Measurements from ENCODE around the gene STARD3. TPM values are rescaled to one million over a fixed set of nuclear protein-coding genes. Genes with fewer than 3 reads are reported as not detected.

The STARD3 gene
- total and polyA plus RNA-seq, 9 of the 15 experiments (the other 6 are each of a cell fraction or from before 2014, with no cell fraction given), result 0.63 to 87.0 (median 46.0) TPM

DNA sequence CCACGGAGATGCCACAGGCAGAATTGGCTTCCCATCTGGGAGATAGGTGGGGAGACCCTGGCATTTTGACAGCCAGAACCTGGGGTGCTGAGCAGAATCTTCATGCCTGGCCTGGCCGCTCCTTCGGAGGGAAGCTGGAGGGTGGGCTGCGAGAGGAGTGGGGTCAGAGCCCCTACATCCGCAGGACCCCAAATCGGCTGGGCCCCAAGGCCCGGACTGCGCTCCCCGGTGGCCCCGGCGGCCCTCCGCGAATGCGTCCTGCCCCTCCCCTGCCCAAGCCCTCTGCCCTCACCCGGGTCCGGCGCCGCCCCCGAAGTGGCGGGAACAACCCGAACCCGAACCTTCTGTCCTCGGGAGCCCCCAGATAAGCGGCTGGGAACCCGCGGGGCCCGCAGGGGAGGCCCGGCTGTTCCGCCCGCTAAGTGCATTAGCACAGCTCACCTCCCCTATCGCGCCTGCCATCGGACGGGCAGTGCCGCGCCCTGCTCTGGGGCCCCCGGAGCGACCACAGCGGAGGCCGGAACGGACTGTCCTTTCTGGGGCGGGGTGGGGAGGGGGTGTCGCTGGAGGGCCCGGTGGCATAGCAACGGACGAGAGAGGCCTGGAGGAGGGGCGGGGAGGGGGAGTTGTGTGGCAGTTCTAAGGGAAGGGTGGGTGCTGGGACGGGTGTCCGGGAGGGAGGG lies 30.5 kb downstream of the STARD3 start (continued):
- TF ChIP-seq, protein P1, sequence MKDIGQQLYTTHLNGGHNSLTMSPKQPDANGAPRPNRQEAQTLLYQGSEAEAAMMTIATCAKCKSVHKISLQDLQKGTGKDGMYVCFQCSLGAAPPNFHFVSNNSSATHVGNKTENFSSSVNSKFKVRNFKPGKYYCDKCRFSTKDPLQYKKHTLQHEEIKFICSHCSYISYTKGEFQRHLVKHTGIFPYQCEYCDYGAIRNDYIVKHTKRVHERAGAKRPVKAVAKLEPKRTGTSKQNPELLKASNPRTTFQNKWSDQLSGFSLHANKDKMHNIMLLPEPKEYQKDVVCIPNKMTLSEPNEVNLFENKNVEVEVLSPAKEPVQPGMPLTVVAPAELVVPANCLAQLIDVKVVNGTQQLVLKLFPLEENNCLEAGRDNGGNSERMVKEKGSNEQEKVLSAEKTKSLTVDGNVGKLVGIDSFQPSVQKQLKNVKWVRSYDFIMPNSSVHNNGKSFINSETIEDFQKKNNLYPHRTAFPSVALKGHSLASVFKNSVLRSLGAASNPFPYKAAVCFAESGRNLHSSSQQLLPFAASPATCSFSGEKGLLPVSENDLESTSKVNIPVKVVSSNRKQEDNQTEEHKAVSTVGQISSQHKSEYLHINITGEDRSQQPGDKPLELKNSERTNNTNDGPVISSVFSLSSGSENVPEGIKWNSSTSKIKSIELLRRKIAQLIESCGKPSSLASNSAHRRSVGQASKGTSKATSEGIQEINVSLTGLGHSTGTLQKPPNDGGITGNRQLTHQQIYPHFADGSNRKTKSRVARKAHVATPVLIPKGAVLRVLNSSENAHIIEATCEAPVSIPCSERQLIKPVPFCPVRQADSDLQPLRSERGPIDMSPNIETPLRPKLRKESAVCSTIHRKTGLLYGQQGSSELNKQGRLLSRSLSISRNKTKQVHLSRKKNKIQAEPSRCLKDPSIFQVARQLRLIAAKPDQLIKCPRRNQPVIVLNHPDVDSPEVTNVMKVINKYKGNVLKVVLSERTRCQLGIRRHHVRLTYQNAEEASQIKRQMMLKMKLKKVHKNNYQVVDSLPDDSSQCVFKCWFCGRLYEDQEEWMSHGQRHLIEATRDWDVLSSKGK (CRISPR knock-in tag; IDR thresholded peaks at IDR 0.05), result no peak
- no peak for TF ChIP-seq ESRRB (CRISPR knock-in tag; IDR thresholded peaks at IDR 0.05; ENCODE audit: borderline replicate concordance)
- TF ChIP-seq RBM14 (IDR thresholded peaks at IDR 0.05; ENCODE audit: borderline replicate concordance, insufficient read depth, low read depth, low read length), result no peak
- no peak for TF ChIP-seq ASH1L (IDR thresholded peaks at IDR 0.05; ENCODE audit: borderline replicate concordance, low read depth, partially characterized antibody)
- TF ChIP-seq, protein P2, sequence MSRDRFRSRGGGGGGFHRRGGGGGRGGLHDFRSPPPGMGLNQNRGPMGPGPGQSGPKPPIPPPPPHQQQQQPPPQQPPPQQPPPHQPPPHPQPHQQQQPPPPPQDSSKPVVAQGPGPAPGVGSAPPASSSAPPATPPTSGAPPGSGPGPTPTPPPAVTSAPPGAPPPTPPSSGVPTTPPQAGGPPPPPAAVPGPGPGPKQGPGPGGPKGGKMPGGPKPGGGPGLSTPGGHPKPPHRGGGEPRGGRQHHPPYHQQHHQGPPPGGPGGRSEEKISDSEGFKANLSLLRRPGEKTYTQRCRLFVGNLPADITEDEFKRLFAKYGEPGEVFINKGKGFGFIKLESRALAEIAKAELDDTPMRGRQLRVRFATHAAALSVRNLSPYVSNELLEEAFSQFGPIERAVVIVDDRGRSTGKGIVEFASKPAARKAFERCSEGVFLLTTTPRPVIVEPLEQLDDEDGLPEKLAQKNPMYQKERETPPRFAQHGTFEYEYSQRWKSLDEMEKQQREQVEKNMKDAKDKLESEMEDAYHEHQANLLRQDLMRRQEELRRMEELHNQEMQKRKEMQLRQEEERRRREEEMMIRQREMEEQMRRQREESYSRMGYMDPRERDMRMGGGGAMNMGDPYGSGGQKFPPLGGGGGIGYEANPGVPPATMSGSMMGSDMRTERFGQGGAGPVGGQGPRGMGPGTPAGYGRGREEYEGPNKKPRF (IDR thresholded peaks at IDR 0.05; ENCODE audit: low read depth, low read length), result no peak
- TF ChIP-seq MAZ (CRISPR knock-in tag; conservative IDR thresholded peaks at IDR 0.05 in 1 of 2, IDR thresholded peaks at IDR 0.05 in 1 of 2), result peak; percentile 68 to 94
- peak; percentile 82 for TF ChIP-seq CBFA2T3 (IDR thresholded peaks at IDR 0.05)
- TF ChIP-seq TAF1 (IDR thresholded peaks at IDR 0.05; ENCODE audit: control insufficient read depth, extremely low read depth, insufficient read depth, low read length, severe bottlenecking), result peak; percentile 35
- TF ChIP-seq RBFOX2 (IDR thresholded peaks at IDR 0.05; ENCODE audit: low read depth, low read length), result peak; percentile 77
- peak; percentile 67; the same call in 1 of the 2 replicates for TF ChIP-seq ERF (CRISPR knock-in tag; IDR thresholded peaks at IDR 0.05)
- peak; percentile 68 for TF ChIP-seq FOSL1 (tag; conservative IDR thresholded peaks at IDR 0.05)
- TF ChIP-seq GTF3C2 (IDR thresholded peaks at IDR 0.05; ENCODE audit: borderline replicate concordance, extremely low read depth, insufficient read length), result no peak
- TF ChIP-seq, protein P3, sequence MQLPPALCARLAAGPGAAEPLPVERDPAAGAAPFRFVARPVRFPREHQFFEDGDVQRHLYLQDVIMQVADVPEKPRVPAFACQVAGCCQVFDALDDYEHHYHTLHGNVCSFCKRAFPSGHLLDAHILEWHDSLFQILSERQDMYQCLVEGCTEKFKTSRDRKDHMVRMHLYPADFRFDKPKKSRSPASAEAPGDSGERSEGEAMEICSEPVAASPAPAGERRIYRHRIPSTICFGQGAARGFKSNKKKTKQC (CRISPR knock-in tag; IDR thresholded peaks at IDR 0.05), result 0 out of 2 replicates have a peak, but pooled peaks have one; percentile 37
- no peak for TF ChIP-seq MCM2 (IDR thresholded peaks at IDR 0.05; ENCODE audit: low read depth)
- no peak for TF ChIP-seq ZEB2 (IDR thresholded peaks at IDR 0.05)
- no peak for TF ChIP-seq NR4A1 (CRISPR knock-in tag; IDR thresholded peaks at IDR 0.05)
- TF ChIP-seq NR4A1 (tag; IDR thresholded peaks at IDR 0.05), result peak; percentile 52; the same call in 1 of the 2 replicates
- no peak for TF ChIP-seq CSDE1 (IDR thresholded peaks at IDR 0.05)
